HL-60/S4 treated with retinoic acid at 250 ng/mL for 4 days and 3 days (cell line): ENCODE data around the gene TUBB4A.
"Not testable (repeated sequence)": the region's sequence is repeated elsewhere in the genome, so short reads cannot be mapped to it uniquely, and the experiment has no call there.

Source experiments
- in situ Hi-C: fragments of 300-500 bp; cut with MboI; formaldehyde crosslinking; loops from 2 replicates; pipeline ENCODE4 v1.7.0; 2022; ENCODE audit warnings: low sequenced_read_pairs

TUBB4A gene

GRCh38 chr19:6527893-6528543 is 25.9 kb upstream of the TUBB4A start:
- in situ Hi-C loops = loop anchor here (10.0 kb wide), 1 partner anchor 207 kb away; the partner anchor contains the start of genes GPR108 and TRIP10

DNA sequence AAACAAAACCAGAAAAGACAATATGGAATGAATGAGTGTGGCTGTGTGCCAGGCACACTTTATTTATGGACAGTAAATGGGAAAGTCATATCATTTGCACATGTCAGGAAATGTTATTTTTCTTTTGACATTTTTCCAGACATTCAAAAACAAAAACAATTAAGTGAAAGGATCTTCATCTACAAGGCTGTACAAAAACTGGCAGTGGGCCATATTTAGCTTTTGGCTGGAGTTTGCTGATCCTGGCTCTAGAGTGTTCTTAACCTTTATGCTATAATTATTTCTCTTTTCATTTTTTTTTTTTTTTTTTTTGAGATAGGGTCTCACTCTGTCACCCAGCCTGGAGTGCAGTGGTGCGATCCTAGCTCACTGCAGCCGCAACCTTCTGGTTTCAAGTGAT is 22.2 kb upstream of the TUBB4A start:
- in situ Hi-C loops = loop anchor here (10.0 kb wide), 1 partner anchor 210 kb away; the partner anchor contains the start of genes GPR108 and TRIP10

DNA sequence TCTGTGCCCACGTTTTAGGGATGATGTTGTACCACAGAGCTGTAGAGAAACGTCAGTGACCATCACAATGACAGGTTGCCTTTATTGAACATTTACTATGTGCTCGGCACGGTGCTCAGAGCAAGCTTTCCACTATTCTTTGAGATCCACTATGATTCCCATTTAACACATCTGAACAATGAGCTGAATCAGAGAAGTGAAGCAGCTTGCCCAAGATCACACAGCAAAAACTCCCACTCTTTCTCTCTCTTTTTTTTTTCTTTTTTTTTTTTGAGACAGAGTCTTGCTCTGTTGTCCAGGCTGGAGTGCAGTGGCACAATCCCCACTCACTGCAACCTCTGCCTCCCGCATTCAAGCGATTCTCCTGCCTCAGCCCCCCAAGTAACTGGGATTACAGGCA is 20.6 kb upstream of the TUBB4A start:
- in situ Hi-C loops = loop anchor here (10.0 kb wide), 1 partner anchor 212 kb away; the partner anchor contains the start of genes GPR108 and TRIP10

DNA sequence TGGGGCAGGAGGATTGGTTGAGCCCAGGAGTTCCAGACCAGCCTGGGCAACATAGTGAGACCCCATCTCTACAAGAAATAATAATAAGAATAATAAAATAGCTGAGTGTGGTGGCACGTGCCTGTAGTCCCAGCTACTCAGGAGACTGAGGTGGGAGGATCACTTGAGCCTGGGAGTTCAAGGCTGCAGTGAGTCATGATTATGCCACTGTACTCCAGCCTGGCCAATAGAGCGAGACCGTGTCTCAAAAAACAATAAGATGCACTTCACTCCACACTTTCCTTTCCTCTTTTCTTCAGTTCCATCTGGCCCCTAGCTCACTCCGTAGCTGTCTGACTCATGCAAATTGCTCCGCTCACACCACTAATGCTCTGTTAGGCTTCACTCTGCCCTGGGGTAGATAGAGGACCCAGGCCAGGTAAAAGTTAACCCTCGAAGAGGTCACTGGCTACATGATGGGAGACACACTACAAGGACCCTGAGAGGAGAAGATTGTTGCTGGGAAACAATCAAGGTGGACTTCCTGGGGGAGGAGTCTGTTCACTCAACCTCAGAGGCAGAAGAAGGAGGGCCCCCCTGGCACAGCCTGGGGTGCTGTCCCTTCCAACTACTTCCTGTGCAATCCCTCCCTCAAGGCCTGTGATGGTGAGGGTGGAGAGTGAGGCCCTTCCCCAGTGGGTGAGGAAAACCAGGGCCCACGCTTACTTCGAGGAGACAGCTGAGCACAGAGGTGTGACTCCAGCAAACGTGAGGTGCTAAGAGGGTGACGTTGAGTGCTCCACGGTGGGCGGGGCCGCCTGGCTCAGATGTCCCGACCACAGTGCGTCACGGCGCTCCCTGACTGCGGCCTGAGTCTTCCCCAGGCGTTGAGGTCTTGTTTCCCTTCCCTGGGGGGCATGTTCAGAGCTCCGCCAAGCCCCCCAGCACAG is 19.9 kb upstream of the TUBB4A start:
- in situ Hi-C loops = loop anchor here (10.0 kb wide), 1 partner anchor 213 kb away; the partner anchor contains the start of genes GPR108 and TRIP10

- in situ Hi-C loops = loop anchor here (10.0 kb wide), 1 partner anchor 236 kb away; no protein-coding TSS in a partner anchor
Measured at GRCh38 chr19:6519289-6519688, 17.2 kb upstream of the TUBB4A start.

DNA sequence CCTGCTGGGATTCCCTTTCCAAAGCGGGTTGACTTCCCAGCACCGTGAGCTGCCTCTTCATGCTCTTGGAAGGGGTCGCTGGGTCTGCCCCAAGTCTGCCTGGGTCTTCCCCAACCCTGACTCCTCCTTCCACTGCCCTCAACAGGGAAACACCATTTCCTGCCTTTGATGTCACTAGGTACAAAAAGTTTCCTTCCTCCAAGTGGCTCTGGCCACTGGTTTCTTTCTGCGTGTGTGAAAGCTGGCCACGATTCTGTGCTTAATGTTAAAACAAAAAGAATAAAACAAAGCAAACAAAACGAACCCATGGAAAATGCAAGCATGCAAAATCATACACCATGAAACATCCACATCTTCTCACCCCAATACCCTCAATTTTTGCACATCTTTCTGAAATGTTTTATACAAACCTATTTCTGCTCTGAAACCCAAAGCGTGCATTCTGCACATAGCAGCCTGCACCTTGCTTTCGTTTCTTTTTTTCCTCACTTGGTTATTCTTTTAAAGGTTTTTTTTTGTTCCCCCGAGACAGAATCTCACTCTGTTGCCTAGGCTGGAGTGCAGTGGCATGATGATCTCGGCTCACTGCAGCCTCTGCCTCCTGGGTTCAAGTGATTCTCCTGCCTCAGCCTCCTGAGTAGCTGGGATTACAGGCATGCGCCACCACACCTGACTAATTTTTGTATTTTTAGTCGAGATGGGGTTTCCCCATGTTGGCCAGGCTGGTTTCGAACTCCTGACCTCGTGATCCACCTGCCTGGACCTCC is 16.2 kb upstream of the TUBB4A start:
- in situ Hi-C loops = loop anchor here (10.0 kb wide), 1 partner anchor 236 kb away; no protein-coding TSS in a partner anchor

GRCh38 chr19:6516659-6517291 is 14.7 kb upstream of the TUBB4A start:
- in situ Hi-C loops = loop anchor here (10.0 kb wide), 1 partner anchor 238 kb away; no protein-coding TSS in a partner anchor

GRCh38 chr19:6516018-6516658 is 14.0 kb upstream of the TUBB4A start:
- in situ Hi-C loops = loop anchor here (10.0 kb wide), 1 partner anchor 239 kb away; no protein-coding TSS in a partner anchor

DNA sequence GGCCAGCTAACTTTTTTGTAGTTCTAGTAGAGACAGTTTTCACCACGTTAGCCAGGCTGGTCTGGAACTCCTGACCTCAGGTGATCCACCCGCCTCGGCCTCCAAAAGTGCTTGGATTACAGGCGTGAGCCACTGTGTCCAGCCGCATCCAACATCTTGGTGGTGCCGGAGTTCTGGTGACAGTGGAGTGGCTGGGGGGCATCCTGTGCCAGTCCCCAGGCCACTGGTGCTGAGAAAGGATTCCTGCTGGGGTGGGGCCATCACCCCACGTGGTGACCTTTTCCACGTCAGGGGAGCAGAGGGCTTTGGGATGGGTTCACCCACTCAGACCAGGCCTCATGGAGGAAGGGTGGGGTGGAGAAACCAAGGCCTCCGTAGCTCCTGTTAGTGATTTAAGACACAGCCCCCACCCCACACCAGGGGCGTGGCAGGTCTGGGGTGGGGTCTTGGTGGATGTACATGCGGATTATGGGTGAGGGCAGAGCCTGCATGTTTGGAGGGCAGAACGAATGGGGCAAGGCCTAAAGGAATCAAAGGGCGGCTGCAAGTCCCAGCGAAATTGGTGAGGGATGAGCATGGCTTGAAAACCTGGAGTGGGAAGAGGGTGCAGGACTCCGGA is 12.9 kb upstream of the TUBB4A start:
- in situ Hi-C loops = loop anchor here (10.0 kb wide), 1 partner anchor 240 kb away; no protein-coding TSS in a partner anchor

- in situ Hi-C loops = loop anchor here (10.0 kb wide), 1 partner anchor 241 kb away; no protein-coding TSS in a partner anchor
Measured at GRCh38 chr19:6514089-6514488, 12.0 kb upstream of the TUBB4A start.

GRCh38 chr19:6510618-6511017 is 8.5 kb upstream of the TUBB4A start:
- in situ Hi-C loops = loop anchor here (10.0 kb wide), 1 partner anchor 244 kb away; no protein-coding TSS in a partner anchor

GRCh38 chr19:6509118-6509971 is 7.2 kb upstream of the TUBB4A start:
- in situ Hi-C loops = no loop called here

DNA sequence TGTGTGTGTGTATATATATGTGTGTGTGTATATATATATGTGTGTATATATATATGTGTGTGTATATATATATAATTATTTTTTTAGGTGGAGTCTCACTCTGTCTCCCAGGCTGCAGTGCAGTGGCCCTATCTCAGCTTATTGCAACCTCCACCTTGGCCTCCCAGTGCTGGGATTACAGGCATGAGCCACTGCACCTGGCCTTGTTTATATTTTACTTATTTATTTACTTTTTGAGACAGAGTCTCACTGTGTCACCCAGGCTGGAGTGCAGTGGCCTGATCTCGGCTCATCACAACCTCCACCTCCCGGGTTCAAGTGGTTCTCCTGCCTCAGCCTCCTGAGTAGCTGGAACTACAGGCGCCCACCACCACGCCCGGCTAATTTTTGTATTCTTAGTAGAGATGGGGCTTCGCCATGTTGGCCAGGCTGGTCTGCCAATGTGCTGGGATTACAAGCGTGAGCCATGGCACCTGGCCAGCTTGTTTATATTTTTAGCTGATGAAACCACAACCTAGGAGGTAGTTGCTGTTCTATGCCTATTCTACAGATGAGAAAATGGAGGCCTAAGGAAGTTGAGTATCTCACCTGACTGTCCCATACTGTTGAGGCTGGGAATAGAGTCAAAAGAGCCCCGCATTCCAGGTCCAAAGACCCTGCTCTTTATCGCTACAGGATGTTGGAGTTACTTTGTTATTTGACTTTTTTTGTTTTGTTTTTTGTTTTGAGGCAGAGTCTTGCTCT is 6.1 kb upstream of the TUBB4A start:
- in situ Hi-C loops = not testable (repeated sequence)

- in situ Hi-C loops = no loop called here
Measured at GRCh38 chr19:6503407-6504201, 1.5 kb upstream of the TUBB4A start.

DNA sequence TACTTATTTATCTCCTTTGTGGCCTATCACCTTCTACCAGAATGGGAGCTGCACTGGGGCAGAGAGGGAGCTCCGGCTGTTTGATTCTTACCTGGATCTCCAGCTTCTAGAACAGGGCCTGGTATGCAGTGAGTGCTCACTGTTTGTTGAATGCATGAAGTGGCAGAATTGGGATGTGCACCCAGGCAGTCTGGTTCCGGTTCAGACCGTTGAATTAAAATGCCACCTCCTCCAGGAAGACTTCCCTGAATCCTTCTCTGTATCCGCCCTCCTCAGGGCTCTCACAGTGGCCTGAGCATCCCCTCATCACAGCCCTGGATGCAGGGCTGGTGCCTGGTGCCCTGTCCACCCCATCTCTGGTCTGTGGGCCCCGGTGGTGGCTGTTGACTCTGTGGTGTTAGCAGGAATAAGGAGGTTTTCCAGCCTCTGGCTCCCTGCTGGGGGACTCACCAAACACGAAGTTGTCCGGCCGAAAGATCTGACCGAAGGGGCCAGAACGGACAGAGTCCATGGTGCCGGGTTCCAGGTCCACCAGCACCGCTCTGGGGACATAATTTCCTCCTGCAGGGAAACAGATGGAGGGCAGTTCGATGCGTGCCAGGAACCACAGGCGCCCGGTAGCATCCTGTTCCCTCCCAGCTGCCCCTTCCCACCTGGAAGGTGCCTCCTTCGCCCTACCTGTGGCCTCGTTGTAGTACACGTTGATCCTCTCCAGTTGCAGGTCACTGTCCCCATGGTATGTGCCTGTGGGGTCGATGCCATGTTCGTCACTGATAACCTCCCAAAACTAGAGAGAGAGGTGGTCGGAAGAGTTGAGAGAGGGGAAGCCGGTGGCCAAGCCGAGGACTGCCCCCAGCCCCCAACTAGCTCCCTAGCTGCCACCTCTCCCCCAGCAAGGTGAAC is 1.0 kb downstream of the TUBB4A start:
- in situ Hi-C loops = no loop called here
